Erythroblast (primary cell): ENCODE data around the gene CPA4.

Source experiments
- GATA1 ChIP-seq: IDR thresholded peaks from 2 replicates; pipeline ENCODE4 v1.6.1; 2011; ENCODE audit warnings: low read depth, mild to moderate bottlenecking, control low read depth, low read length, moderate library complexity
- POLR2A ChIP-seq: IDR thresholded peaks from 2 replicates; pipeline ENCODE4 v1.6.1; 2011; ENCODE audit warnings: mild to moderate bottlenecking, low read length

GRCh38 chr7:130275826-130276297 is 17.1 kb upstream of the CPA4 start:
- TF ChIP-seq POLR2A (no peak), GATA1 (no peak)
